GM12878 (cell line): ENCODE results near the gene LURAP1L.

Source experiments
- ATF7 ChIP-seq: fragments of 450-650 bp; IDR thresholded peaks from 2 replicates; pipeline ENCODE4 v1.6.1; 2016; ENCODE audit warnings: low read depth, mild to moderate bottlenecking
- CHD2 ChIP-seq: IDR thresholded peaks from 2 replicates; pipeline ENCODE4 v1.6.1; 2011; ENCODE audit warnings: low read depth, low read length, improper control_type of control experiment, borderline replicate concordance
- CTCF ChIP-seq, 3 experiments: IDR thresholded peaks in 2 of 3; conservative IDR thresholded peaks in 1 of 3; 2 replicates each; pipeline ENCODE4 v1.5.1; 2011; ENCODE audit warnings: low read depth in 3 of 3, low read length in 3 of 3, mild to moderate bottlenecking in 3 of 3, control low read depth in 2 of 3, moderate library complexity in 2 of 3, inconsistent platforms in 1 of 3, mixed read lengths in 1 of 3; ENCODE audit not compliant: control insufficient read depth in 2 of 3, insufficient read depth in 1 of 3; ENCODE audit errors: extremely low read depth in 1 of 3
- FOS ChIP-seq: IDR thresholded peaks from 3 replicates; pipeline ENCODE4 v1.6.1; 2011; ENCODE audit warnings: borderline replicate concordance; ENCODE audit not compliant: insufficient read length; ENCODE audit errors: extremely low read depth
- FOXM1 ChIP-seq: IDR thresholded peaks from 2 replicates; pipeline ENCODE4 v1.6.1; 2012; ENCODE audit warnings: low read depth, mild to moderate bottlenecking, inconsistent platforms, low read length, moderate library complexity
- GATAD2B ChIP-seq: fragments of 450-650 bp; conservative IDR thresholded peaks from 2 replicates; pipeline ENCODE4 v1.6.1; 2017; ENCODE audit warnings: low read depth, mild to moderate bottlenecking, moderate library complexity
- HDAC6 ChIP-seq: fragments of 200-600 bp; sonication (generic); IDR thresholded peaks from one replicate; pipeline ENCODE4 v1.8.0; 2017; ENCODE audit warnings: antibody characterized with exemption; ENCODE audit not compliant: unreplicated experiment
- IRF3 ChIP-seq: fragments of 450-650 bp; IDR thresholded peaks from 2 replicates; pipeline ENCODE4 v1.6.1; 2014; ENCODE audit warnings: mild to moderate bottlenecking
- MYB ChIP-seq: fragments of 150-350 bp; IDR thresholded peaks from 2 replicates; pipeline ENCODE4 v1.6.1; 2014; ENCODE audit warnings: mild to moderate bottlenecking, low read depth, low read length, borderline replicate concordance
- NFYB ChIP-seq: IDR thresholded peaks from 2 replicates; pipeline ENCODE4 v1.6.1; 2011; ENCODE audit warnings: low read depth, mild to moderate bottlenecking, low read length, improper control_type of control experiment, moderate library complexity; ENCODE audit not compliant: insufficient read depth
- RFX5 ChIP-seq: IDR thresholded peaks from 2 replicates; pipeline ENCODE4 v1.6.1; 2011; ENCODE audit warnings: low read depth, low read length, improper control_type of control experiment
- SMAD1 ChIP-seq: fragments of 450-650 bp; IDR thresholded peaks from 2 replicates; pipeline ENCODE4 v1.6.1; 2018; ENCODE audit warnings: mild to moderate bottlenecking, low read depth; ENCODE audit not compliant: partially characterized antibody
- SPI1 ChIP-seq: IDR thresholded peaks from 2 replicates; pipeline ENCODE4 v1.6.1; 2011; ENCODE audit warnings: low read depth, mild to moderate bottlenecking, low read length, moderate library complexity, borderline replicate concordance; ENCODE audit not compliant: insufficient read depth

GRCh38 chr9:12774861-12775678, at the start of gene LURAP1L:
- no peak for TF ChIP-seq ATF7
- no peak for TF ChIP-seq CHD2
- TF ChIP-seq NFYB, result no peak
- no peak for TF ChIP-seq GATAD2B
- TF ChIP-seq FOS, result no peak
- no peak for TF ChIP-seq CTCF (IDR thresholded peaks at IDR 0.05 in 2 of 3, conservative IDR thresholded peaks at IDR 0.05 in 1 of 3; ENCODE audit: control insufficient read depth in 2 of 3, extremely low read depth in 1 of 3, insufficient read depth in 1 of 3, low read depth in 3 of 3, low read length in 3 of 3)
- no peak for TF ChIP-seq FOXM1
- TF ChIP-seq HDAC6, result no peak
- TF ChIP-seq MYB, result no peak
- no peak for TF ChIP-seq SMAD1
- TF ChIP-seq SPI1, result no peak
- no peak for TF ChIP-seq IRF3
- no peak for TF ChIP-seq RFX5
